ENCODE measurements around the gene PIAS4. TPM values are rescaled to one million over a fixed set of nuclear protein-coding genes. Genes with fewer than 3 reads are reported as not detected.

PIAS4 gene
- polyA plus RNA-seq, 1 donor (not counting 4 experiments of a cell fraction or from before 2014, with no cell fraction given) = 7.5 TPM

DNA sequence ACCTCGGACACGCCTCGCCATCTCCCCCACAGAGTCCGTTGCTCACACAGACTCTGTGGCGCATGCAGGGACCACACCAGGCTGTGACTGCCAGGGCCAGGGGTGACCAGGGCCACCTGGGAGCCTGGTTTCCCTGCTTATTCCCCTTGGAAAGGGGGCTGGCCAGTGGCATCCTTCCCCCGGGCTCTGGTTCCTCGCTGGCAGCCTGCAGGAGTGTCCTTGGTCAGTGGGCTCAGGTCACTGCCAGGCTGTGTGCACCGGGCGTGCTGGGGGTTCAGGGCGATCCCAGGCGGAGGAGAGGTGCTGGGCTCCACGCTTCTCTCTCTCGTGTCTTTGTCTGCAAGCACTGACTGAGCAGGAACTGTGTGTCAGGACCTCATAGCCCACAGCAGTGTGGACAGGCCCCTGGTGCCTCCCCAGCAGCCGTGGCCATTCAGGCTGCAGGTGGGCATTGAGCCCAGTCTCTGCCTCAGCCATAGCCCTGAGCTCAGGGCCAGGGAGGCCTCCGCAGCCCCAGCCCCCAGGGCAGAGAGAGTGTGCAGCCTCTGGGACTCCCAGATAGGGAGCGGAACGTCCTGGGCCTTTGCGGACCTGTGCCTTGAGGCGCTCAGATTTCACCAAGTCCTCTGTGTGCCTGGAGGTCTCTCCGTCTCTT is 6.5 kb downstream of the PIAS4 start:
- TF ChIP-seq, protein P1, sequence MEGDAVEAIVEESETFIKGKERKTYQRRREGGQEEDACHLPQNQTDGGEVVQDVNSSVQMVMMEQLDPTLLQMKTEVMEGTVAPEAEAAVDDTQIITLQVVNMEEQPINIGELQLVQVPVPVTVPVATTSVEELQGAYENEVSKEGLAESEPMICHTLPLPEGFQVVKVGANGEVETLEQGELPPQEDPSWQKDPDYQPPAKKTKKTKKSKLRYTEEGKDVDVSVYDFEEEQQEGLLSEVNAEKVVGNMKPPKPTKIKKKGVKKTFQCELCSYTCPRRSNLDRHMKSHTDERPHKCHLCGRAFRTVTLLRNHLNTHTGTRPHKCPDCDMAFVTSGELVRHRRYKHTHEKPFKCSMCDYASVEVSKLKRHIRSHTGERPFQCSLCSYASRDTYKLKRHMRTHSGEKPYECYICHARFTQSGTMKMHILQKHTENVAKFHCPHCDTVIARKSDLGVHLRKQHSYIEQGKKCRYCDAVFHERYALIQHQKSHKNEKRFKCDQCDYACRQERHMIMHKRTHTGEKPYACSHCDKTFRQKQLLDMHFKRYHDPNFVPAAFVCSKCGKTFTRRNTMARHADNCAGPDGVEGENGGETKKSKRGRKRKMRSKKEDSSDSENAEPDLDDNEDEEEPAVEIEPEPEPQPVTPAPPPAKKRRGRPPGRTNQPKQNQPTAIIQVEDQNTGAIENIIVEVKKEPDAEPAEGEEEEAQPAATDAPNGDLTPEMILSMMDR (optimal IDR thresholded peaks at IDR 0.05 in 1 of 3, IDR thresholded peaks at IDR 0.05 in 1 of 3, conservative IDR thresholded peaks at IDR 0.05 in 1 of 3; ENCODE audit: extremely low read depth in 1 of 3, insufficient read depth in 2 of 3, low read length in 3 of 3) = no peak
- no peak for TF ChIP-seq EZH2 (IDR thresholded peaks at IDR 0.05; ENCODE audit: low read length)
- Histone ChIP-seq H2AFZ (ENCODE audit: control insufficient read depth, low read length) (no peak overlapping the region), H3K4me2 (ENCODE audit: control insufficient read depth, extremely low read depth, insufficient read depth, low read depth, low read length) (no peak overlapping the region), H4K20me1 (ENCODE audit: control insufficient read depth, extremely low read depth, insufficient read depth, low read length) (peaks cover 3% of the 10 kb centered on the region), H3K79me2 (ENCODE audit: control insufficient read depth, insufficient read depth, low read length) (peaks cover 47% of the 10 kb centered on the region), H3K9me1 (ENCODE audit: control insufficient read depth, extremely low read depth, insufficient read depth, low read length) (no peaks in the 10 kb centered on the region), H3K9me3 (ENCODE audit: control insufficient read depth, low read depth, low read length) (no peaks in the 10 kb centered on the region), H3K27ac (ENCODE audit: control insufficient read depth, insufficient read depth, low read length) (no peak overlapping the region), H3K36me3 (ENCODE audit: control insufficient read depth in 2 of 2, extremely low read depth in 1 of 2, insufficient read depth in 2 of 2, low read length in 2 of 2) (peaks cover 21 to 35% of the 10 kb centered on the region in 2 experiments), H3K4me1 (ENCODE audit: control insufficient read depth, extremely low read depth, insufficient read depth, low read length) (peaks cover 2% of the 10 kb centered on the region), H3K9ac (ENCODE audit: control insufficient read depth, extremely low read depth, insufficient read depth, low read length) (no peak overlapping the region), H3K27me3 (ENCODE audit: control insufficient read depth, extremely low read depth, insufficient read depth, low read length) (no peaks in the 10 kb centered on the region), H3K4me3 (ENCODE audit: control insufficient read depth in 2 of 3, extremely low read depth in 1 of 3, insufficient read depth in 2 of 3, low read depth in 1 of 3, low read length in 3 of 3) (no peak overlapping the region)
- DNase-seq (ENCODE audit: low read depth, low spot score) = no peak
- no peak for FAIRE-seq
- dilution Hi-C loops (cut with MboI; ENCODE audit: extremely low pct_ligation_motif_present, low sequenced_read_pairs) = no loop called here

DNA sequence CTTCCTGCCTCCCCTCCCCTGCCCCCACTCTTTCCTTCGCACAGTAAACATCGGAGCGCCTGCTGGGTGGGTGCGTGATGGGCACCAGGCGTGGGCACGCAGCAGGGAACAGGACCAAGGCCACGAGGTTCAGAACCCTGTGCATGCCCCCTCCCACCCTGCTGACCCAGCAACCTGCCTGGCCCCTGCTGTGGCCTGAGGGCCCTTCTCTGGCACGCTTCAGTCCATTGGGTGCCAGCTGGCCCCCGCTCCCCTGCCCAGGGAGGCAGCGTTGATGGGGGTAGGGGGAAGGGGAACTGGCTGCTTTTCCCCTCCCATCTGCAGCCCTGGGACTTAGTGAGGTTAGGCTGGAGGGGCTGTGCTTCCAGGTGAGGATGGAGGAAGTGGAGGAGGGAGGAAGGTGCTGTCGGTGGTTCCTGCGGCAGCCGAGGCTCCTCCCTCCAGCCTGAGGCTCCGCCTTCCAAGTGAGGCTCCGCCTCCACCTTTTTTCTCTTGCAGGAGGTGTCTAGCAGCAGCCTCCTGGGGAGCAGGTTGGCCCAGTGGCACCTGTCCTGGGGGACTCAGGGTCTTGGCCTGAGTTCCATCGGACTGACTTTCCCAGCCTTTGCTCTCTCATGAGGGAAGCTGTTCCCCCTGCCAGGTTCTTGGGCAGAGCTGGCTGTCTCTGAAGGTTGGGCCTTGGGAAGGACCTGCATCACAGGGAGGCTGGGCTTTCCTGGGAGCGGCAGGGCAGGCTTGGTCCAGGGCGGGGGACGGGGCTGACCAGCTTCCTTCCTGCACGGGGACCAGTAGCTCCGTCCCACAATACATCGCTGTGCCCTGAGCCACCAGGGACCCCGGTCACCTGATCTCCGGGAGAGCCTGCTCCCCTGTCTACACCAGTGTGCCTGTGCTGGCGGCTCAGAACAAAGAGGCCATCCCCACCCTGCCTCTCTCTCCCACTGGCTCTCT is 7.3 kb downstream of the PIAS4 start:
- no peak overlapping the region for H3K9ac ChIP-seq (ENCODE audit: control insufficient read depth, extremely low read depth, insufficient read depth, low read length)
- DNase-seq (ENCODE audit: low read depth, low spot score) (no peak), FAIRE-seq (no peak)
- H2AFZ ChIP-seq (ENCODE audit: control insufficient read depth, low read length) = no peak overlapping the region
- TF ChIP-seq, protein P1 (optimal IDR thresholded peaks at IDR 0.05 in 1 of 3, IDR thresholded peaks at IDR 0.05 in 1 of 3, conservative IDR thresholded peaks at IDR 0.05 in 1 of 3; ENCODE audit: extremely low read depth in 1 of 3, insufficient read depth in 2 of 3, low read length in 3 of 3) = no peak
- no peak for TF ChIP-seq EZH2 (IDR thresholded peaks at IDR 0.05; ENCODE audit: low read length)
- H3K79me2 ChIP-seq (ENCODE audit: control insufficient read depth, insufficient read depth, low read length) = peaks cover 43% of the 10 kb centered on the region
- no peak overlapping the region for H3K4me2 ChIP-seq (ENCODE audit: control insufficient read depth, extremely low read depth, insufficient read depth, low read depth, low read length)
- H3K27ac ChIP-seq (ENCODE audit: control insufficient read depth, insufficient read depth, low read length) = no peak overlapping the region
- peaks cover 3% of the 10 kb centered on the region for H4K20me1 ChIP-seq (ENCODE audit: control insufficient read depth, extremely low read depth, insufficient read depth, low read length)
- dilution Hi-C loops (cut with MboI; ENCODE audit: extremely low pct_ligation_motif_present, low sequenced_read_pairs) = no loop called here
- H3K9me3 ChIP-seq (ENCODE audit: control insufficient read depth, low read depth, low read length) = no peaks in the 10 kb centered on the region
- no peaks in the 10 kb centered on the region for H3K9me1 ChIP-seq (ENCODE audit: control insufficient read depth, extremely low read depth, insufficient read depth, low read length)
- peaks cover 21 to 35% of the 10 kb centered on the region in 2 experiments for H3K36me3 ChIP-seq (ENCODE audit: control insufficient read depth in 2 of 2, extremely low read depth in 1 of 2, insufficient read depth in 2 of 2, low read length in 2 of 2)
- H3K4me3 ChIP-seq (ENCODE audit: control insufficient read depth in 2 of 3, extremely low read depth in 1 of 3, insufficient read depth in 2 of 3, low read depth in 1 of 3, low read length in 3 of 3) = no peak overlapping the region
- no peaks in the 10 kb centered on the region for H3K27me3 ChIP-seq (ENCODE audit: control insufficient read depth, extremely low read depth, insufficient read depth, low read length)
- H3K4me1 ChIP-seq (ENCODE audit: control insufficient read depth, extremely low read depth, insufficient read depth, low read length) = no peaks in the 10 kb centered on the region
